Liver (tissue), 3 donors: ENCODE measurements around the gene FLAD1.

Experiments
- ATF3 ChIP-seq: IDR thresholded peaks from 2 replicates; pipeline ENCODE4 v1.6.1; 2016; ENCODE audit warnings: antibody characterized with exemption
- CTCF ChIP-seq: fragments of 150-350 bp; IDR thresholded peaks from 2 replicates; pipeline ENCODE4 v1.5.1; 2017; ENCODE audit warnings: improper control_type of control experiment, low read depth, low read length; ENCODE audit not compliant: missing input control
- EGR1 ChIP-seq, 2 donors: IDR thresholded peaks; 2 replicates each; pipeline ENCODE4 v1.6.1; 2016 to 2018; ENCODE audit warnings: antibody characterized with exemption in 2 of 2, low read depth in 2 of 2
- FOXA1 ChIP-seq: IDR thresholded peaks from 2 replicates; pipeline ENCODE4 v1.6.1; 2016; ENCODE audit warnings: antibody characterized with exemption
- JUND ChIP-seq, 2 donors: IDR thresholded peaks; 2 replicates each; pipeline ENCODE4 v1.6.1; 2016; ENCODE audit warnings: antibody characterized with exemption in 2 of 2
- MAX ChIP-seq: IDR thresholded peaks from 2 replicates; pipeline ENCODE4 v1.6.1; 2016; ENCODE audit warnings: antibody characterized with exemption
- NR2F2 ChIP-seq: IDR thresholded peaks from 2 replicates; pipeline ENCODE4 v1.6.1; 2016; ENCODE audit warnings: antibody characterized with exemption
- RAD21 ChIP-seq, 2 donors: IDR thresholded peaks; 2 replicates each; pipeline ENCODE4 v1.6.1; 2016; ENCODE audit warnings: antibody characterized with exemption in 2 of 2, mild to moderate bottlenecking in 2 of 2
- RXRA ChIP-seq, 2 donors: IDR thresholded peaks; 2 replicates each; pipeline ENCODE4 v1.6.1; 2017 to 2018; ENCODE audit warnings: antibody characterized with exemption in 2 of 2, mild to moderate bottlenecking in 1 of 2
- SP1 ChIP-seq: IDR thresholded peaks from 2 replicates; pipeline ENCODE4 v1.6.1; 2018; ENCODE audit warnings: antibody characterized with exemption, mild to moderate bottlenecking
- TAF1 ChIP-seq: conservative IDR thresholded peaks from 2 replicates; pipeline ENCODE4 v1.6.1; 2016; ENCODE audit warnings: antibody characterized with exemption, mild to moderate bottlenecking
- YY1 ChIP-seq: IDR thresholded peaks from 2 replicates; pipeline ENCODE4 v1.6.1; 2016; ENCODE audit warnings: antibody characterized with exemption, mild to moderate bottlenecking
- TF ChIP-seq, protein P1 (sequence below): IDR thresholded peaks from 2 replicates; pipeline ENCODE4 v1.6.1; 2016; ENCODE audit warnings: antibody characterized with exemption
- TF ChIP-seq, protein P2 (sequence below): IDR thresholded peaks from 2 replicates; pipeline ENCODE4 v1.6.1; 2016; ENCODE audit warnings: antibody characterized with exemption, mild to moderate bottlenecking
- donor health status: healthy.
- donor health status: healthy.

GRCh38 chr1:154962156-154962749 is 20.9 kb upstream of the FLAD1 start:
- TF ChIP-seq, protein P1, sequence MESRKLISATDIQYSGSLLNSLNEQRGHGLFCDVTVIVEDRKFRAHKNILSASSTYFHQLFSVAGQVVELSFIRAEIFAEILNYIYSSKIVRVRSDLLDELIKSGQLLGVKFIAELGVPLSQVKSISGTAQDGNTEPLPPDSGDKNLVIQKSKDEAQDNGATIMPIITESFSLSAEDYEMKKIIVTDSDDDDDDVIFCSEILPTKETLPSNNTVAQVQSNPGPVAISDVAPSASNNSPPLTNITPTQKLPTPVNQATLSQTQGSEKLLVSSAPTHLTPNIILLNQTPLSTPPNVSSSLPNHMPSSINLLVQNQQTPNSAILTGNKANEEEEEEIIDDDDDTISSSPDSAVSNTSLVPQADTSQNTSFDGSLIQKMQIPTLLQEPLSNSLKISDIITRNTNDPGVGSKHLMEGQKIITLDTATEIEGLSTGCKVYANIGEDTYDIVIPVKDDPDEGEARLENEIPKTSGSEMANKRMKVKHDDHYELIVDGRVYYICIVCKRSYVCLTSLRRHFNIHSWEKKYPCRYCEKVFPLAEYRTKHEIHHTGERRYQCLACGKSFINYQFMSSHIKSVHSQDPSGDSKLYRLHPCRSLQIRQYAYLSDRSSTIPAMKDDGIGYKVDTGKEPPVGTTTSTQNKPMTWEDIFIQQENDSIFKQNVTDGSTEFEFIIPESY, result no peak
- no peak for TF ChIP-seq MAX
- TF ChIP-seq CTCF, result no peak
- TF ChIP-seq, protein P2, sequence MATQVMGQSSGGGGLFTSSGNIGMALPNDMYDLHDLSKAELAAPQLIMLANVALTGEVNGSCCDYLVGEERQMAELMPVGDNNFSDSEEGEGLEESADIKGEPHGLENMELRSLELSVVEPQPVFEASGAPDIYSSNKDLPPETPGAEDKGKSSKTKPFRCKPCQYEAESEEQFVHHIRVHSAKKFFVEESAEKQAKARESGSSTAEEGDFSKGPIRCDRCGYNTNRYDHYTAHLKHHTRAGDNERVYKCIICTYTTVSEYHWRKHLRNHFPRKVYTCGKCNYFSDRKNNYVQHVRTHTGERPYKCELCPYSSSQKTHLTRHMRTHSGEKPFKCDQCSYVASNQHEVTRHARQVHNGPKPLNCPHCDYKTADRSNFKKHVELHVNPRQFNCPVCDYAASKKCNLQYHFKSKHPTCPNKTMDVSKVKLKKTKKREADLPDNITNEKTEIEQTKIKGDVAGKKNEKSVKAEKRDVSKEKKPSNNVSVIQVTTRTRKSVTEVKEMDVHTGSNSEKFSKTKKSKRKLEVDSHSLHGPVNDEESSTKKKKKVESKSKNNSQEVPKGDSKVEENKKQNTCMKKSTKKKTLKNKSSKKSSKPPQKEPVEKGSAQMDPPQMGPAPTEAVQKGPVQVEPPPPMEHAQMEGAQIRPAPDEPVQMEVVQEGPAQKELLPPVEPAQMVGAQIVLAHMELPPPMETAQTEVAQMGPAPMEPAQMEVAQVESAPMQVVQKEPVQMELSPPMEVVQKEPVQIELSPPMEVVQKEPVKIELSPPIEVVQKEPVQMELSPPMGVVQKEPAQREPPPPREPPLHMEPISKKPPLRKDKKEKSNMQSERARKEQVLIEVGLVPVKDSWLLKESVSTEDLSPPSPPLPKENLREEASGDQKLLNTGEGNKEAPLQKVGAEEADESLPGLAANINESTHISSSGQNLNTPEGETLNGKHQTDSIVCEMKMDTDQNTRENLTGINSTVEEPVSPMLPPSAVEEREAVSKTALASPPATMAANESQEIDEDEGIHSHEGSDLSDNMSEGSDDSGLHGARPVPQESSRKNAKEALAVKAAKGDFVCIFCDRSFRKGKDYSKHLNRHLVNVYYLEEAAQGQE, result no peak
- TF ChIP-seq RAD21 (IDR thresholded peaks at IDR 0.05), result no peak
- no peak for TF ChIP-seq RXRA (IDR thresholded peaks at IDR 0.05)
- no peak for TF ChIP-seq ATF3
- no peak for TF ChIP-seq FOXA1
- TF ChIP-seq TAF1, result no peak
- TF ChIP-seq JUND (IDR thresholded peaks at IDR 0.05), result no peak
- no peak for TF ChIP-seq YY1
- TF ChIP-seq EGR1 (IDR thresholded peaks at IDR 0.05; ENCODE audit: low read depth in 2 of 2), result no peak
- TF ChIP-seq NR2F2, result no peak
- TF ChIP-seq SP1, result no peak
